ENCODE data around the gene SUN2.

SUN2 gene

GRCh38 chr22:38758276-38758945 is 2.6 kb upstream of the SUN2 start:
- DNase-seq (ENCODE audit: low read depth, low spot score) = no peak
- no peak for TF ChIP-seq CTCF (IDR thresholded peaks at IDR 0.05; ENCODE audit: insufficient read depth, low read length, missing control alignments)
- POLR2A ChIA-PET = no interaction called here
- H3K4me3 ChIP-seq (ENCODE audit: low read depth, low read length) = no peak overlapping the region
- CTCF ChIA-PET = interaction anchor here (1.0 to 15.1 kb wide), 3 partner anchors 8 to 245 kb away, joined by 3 to 159 read pairs (median 11); no protein-coding TSS in a partner anchor

- TF ChIP-seq CTCF (IDR thresholded peaks at IDR 0.05; ENCODE audit: insufficient read depth, low read length, missing control alignments) = no peak
- POLR2A ChIA-PET = no interaction called here
- DNase-seq (ENCODE audit: low read depth, low spot score) = no peak
- no peak overlapping the region for H3K4me3 ChIP-seq (ENCODE audit: low read depth, low read length)
- CTCF ChIA-PET = interaction anchor here (15.1 kb wide), 1 partner anchor 9 kb away, joined by 159 read pairs; no protein-coding TSS in a partner anchor
Measured at GRCh38 chr22:38757464-38757757, 1.6 kb upstream of the SUN2 start.

- peak overlapping the region; percentile 67 for H3K4me3 ChIP-seq (ENCODE audit: low read depth, low read length)
- no peak for DNase-seq (ENCODE audit: low read depth, low spot score)
- ChIA-PET CTCF (interaction anchor here (1.6 to 15.1 kb wide), 2 partner anchors 10 to 75 kb away, joined by 6 to 159 read pairs; partner anchors contain the start of gene TOMM22), POLR2A (no interaction called here)
- TF ChIP-seq CTCF (IDR thresholded peaks at IDR 0.05; ENCODE audit: insufficient read depth, low read length, missing control alignments) = no peak
Measured at GRCh38 chr22:38756711-38757463, 1.1 kb upstream of the SUN2 start.

GRCh38 chr22:38755155-38755910 is 465 bp downstream of the SUN2 start:
- no peak for DNase-seq (ENCODE audit: low read depth, low spot score)
- ChIA-PET CTCF (interaction anchor here (1.0 to 15.1 kb wide), 3 partner anchors 11 to 74 kb away, joined by 3 to 159 read pairs (median 6); partner anchors contain the start of gene TOMM22), POLR2A (no interaction called here)
- peak overlapping the region; percentile 67 for H3K4me3 ChIP-seq (ENCODE audit: low read depth, low read length)
- TF ChIP-seq CTCF (IDR thresholded peaks at IDR 0.05; ENCODE audit: insufficient read depth, low read length, missing control alignments) = no peak

GRCh38 chr22:38754751-38755154 is 1.0 kb downstream of the SUN2 start:
- ChIA-PET POLR2A (no interaction called here), CTCF (interaction anchor here (1.0 to 15.1 kb wide), 3 partner anchors 12 to 28 kb away, joined by 3 to 159 read pairs (median 4); no protein-coding TSS in a partner anchor)
- DNase-seq (ENCODE audit: low read depth, low spot score) = no peak
- TF ChIP-seq CTCF (IDR thresholded peaks at IDR 0.05; ENCODE audit: insufficient read depth, low read length, missing control alignments) = no peak
- H3K4me3 ChIP-seq (ENCODE audit: low read depth, low read length) = peak overlapping the region; percentile 67

Measured in AG04449 (cell line).